ENCODE measurements around the gene PPARGC1A. TPM values are rescaled to one million over a fixed set of nuclear protein-coding genes. Genes with fewer than 3 reads are reported as not detected.

Gene PPARGC1A
- total and polyA plus RNA-seq, 2 of the 13 experiments (the other 11 are each of a cell fraction or from before 2014, with no cell fraction given): 20.7 to 37.3 TPM

DNA sequence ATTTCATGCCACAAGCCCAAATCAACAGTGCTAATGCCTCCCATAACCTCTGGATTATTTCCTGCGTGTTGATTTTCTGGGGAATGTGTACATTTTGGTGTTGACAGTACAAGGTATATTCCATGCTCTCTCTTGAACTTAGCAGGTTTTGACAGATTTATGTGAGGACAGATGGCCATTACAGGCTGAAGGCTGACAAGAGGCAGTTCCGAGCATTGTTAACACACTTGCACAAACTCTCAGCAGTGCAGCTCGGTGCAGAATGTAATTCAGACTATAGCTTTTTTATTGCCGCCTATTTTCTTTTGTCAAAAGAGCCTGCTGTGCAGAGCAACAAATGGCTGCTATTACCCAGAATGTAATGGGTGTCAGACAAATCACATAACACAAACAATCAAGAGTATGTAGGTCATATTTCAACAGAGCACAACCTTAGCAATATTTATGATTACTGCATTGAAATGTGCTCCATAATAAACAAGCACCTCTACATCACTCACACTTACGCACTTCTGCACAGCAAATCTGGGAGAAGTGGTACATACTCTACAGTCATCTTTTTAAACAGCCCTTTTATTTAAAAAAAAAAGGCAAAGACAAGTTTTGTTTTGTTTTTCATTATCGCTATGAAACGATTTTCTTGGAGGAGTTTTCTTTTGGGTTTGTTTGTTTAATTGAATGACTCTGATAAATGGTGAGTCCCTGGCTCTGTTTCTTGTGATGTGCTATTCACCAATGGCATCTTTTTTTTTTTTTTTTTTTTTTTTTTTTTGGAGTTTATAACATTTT is 71.6 kb downstream of the PPARGC1A start (continued):
- TF ChIP-seq, protein P1, sequence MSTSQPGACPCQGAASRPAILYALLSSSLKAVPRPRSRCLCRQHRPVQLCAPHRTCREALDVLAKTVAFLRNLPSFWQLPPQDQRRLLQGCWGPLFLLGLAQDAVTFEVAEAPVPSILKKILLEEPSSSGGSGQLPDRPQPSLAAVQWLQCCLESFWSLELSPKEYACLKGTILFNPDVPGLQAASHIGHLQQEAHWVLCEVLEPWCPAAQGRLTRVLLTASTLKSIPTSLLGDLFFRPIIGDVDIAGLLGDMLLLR (CRISPR knock-in tag; IDR thresholded peaks at IDR 0.05): no peak
- no peak for TF ChIP-seq ZSCAN22 (CRISPR knock-in tag; IDR thresholded peaks at IDR 0.05)
- TF ChIP-seq ZNF30 (CRISPR knock-in tag; IDR thresholded peaks at IDR 0.05): no peak
- TF ChIP-seq SIN3A (IDR thresholded peaks at IDR 0.05; ENCODE audit: borderline replicate concordance, low read depth, low read length): no peak
- TF ChIP-seq ZNF841 (CRISPR knock-in tag; IDR thresholded peaks at IDR 0.05; ENCODE audit: borderline replicate concordance): no peak
- TF ChIP-seq JARID2 (CRISPR knock-in tag; IDR thresholded peaks at IDR 0.05; ENCODE audit: insufficient replicate concordance): no peak
- TF ChIP-seq, protein P2, sequence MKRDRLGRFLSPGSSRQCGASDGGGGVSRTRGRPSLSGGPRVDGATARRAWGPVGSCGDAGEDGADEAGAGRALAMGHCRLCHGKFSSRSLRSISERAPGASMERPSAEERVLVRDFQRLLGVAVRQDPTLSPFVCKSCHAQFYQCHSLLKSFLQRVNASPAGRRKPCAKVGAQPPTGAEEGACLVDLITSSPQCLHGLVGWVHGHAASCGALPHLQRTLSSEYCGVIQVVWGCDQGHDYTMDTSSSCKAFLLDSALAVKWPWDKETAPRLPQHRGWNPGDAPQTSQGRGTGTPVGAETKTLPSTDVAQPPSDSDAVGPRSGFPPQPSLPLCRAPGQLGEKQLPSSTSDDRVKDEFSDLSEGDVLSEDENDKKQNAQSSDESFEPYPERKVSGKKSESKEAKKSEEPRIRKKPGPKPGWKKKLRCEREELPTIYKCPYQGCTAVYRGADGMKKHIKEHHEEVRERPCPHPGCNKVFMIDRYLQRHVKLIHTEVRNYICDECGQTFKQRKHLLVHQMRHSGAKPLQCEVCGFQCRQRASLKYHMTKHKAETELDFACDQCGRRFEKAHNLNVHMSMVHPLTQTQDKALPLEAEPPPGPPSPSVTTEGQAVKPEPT (CRISPR knock-in tag; IDR thresholded peaks at IDR 0.05; ENCODE audit: low read depth): no peak
- TF ChIP-seq, protein P3, sequence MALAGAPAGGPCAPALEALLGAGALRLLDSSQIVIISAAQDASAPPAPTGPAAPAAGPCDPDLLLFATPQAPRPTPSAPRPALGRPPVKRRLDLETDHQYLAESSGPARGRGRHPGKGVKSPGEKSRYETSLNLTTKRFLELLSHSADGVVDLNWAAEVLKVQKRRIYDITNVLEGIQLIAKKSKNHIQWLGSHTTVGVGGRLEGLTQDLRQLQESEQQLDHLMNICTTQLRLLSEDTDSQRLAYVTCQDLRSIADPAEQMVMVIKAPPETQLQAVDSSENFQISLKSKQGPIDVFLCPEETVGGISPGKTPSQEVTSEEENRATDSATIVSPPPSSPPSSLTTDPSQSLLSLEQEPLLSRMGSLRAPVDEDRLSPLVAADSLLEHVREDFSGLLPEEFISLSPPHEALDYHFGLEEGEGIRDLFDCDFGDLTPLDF (CRISPR knock-in tag; IDR thresholded peaks at IDR 0.05): no peak
- no peak for TF ChIP-seq MEF2D (CRISPR knock-in tag; IDR thresholded peaks at IDR 0.05)
- TF ChIP-seq ZNF256 (CRISPR knock-in tag; conservative IDR thresholded peaks at IDR 0.05): no peak
- TF ChIP-seq, protein P4, sequence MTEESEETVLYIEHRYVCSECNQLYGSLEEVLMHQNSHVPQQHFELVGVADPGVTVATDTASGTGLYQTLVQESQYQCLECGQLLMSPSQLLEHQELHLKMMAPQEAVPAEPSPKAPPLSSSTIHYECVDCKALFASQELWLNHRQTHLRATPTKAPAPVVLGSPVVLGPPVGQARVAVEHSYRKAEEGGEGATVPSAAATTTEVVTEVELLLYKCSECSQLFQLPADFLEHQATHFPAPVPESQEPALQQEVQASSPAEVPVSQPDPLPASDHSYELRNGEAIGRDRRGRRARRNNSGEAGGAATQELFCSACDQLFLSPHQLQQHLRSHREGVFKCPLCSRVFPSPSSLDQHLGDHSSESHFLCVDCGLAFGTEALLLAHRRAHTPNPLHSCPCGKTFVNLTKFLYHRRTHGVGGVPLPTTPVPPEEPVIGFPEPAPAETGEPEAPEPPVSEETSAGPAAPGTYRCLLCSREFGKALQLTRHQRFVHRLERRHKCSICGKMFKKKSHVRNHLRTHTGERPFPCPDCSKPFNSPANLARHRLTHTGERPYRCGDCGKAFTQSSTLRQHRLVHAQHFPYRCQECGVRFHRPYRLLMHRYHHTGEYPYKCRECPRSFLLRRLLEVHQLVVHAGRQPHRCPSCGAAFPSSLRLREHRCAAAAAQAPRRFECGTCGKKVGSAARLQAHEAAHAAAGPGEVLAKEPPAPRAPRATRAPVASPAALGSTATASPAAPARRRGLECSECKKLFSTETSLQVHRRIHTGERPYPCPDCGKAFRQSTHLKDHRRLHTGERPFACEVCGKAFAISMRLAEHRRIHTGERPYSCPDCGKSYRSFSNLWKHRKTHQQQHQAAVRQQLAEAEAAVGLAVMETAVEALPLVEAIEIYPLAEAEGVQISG (CRISPR knock-in tag; IDR thresholded peaks at IDR 0.05): no peak
- TF ChIP-seq WIZ (CRISPR knock-in tag; IDR thresholded peaks at IDR 0.05): no peak

Data from HepG2 (cell line).